Spleen (tissue), 7 donors: ENCODE data around the gene LIPJ.

Experiments used
- CTCF ChIP-seq, 11 experiments: fragments of 200-600 bp in 7 of 11; fragments of 450-650 bp in 4 of 11; sonication (generic) in 4 of 11; IDR thresholded peaks in 8 of 11; conservative IDR thresholded peaks in 3 of 11; 1 replicate in 7 of 11; 2 replicates in 4 of 11; pipeline versions ENCODE4 v1.4.0 to v1.8.0; 2016 to 2021; ENCODE audit warnings: antibody characterized with exemption in 11 of 11, inconsistent platforms in 4 of 11, mild to moderate bottlenecking in 1 of 11
- POLR2A ChIP-seq, 3 donors: fragments of 450-650 bp; IDR thresholded peaks; one replicate each; pipeline ENCODE4 v1.5.1; 2017; ENCODE audit warnings: antibody characterized with exemption in 3 of 3, mild to moderate bottlenecking in 1 of 3
- donor health status: DM: no; HTN: no; CAD: no; lungs with moderate emphysema.
- donor health status: DM: no; HTN: no; CAD: no.
- donor health status: DM: no; HTN: no; CAD: no.

GRCh38 chr10:88592906-88593305, 6.3 kb downstream of the LIPJ start:
- no peak for TF ChIP-seq CTCF (IDR thresholded peaks at IDR 0.05 in 8 of 11, conservative IDR thresholded peaks at IDR 0.05 in 3 of 11)
- TF ChIP-seq POLR2A (IDR thresholded peaks at IDR 0.05) = no peak
